Spleen (tissue), 7 donors: ENCODE measurements around the gene ARHGEF25.

ENCODE experiments used
- POLR2A ChIP-seq, 3 donors: fragments of 450-650 bp; IDR thresholded peaks; one replicate each; pipeline ENCODE4 v1.5.1; 2017; ENCODE audit warnings: antibody characterized with exemption in 3 of 3, mild to moderate bottlenecking in 1 of 3
- POLR2AphosphoS5 ChIP-seq, 3 donors: sonication (generic); formaldehyde crosslinking; IDR thresholded peaks; one replicate each; pipeline ENCODE4 v1.5.1; 2017; ENCODE audit warnings: antibody characterized with exemption in 3 of 3
- TF ChIP-seq, protein P1 (sequence below), 11 experiments: fragments of 200-600 bp in 7 of 11; fragments of 450-650 bp in 4 of 11; sonication (generic) in 4 of 11; IDR thresholded peaks in 8 of 11; conservative IDR thresholded peaks in 3 of 11; 1 replicate in 7 of 11; 2 replicates in 4 of 11; pipeline versions ENCODE4 v1.4.0 to v1.8.0; 2016 to 2021; ENCODE audit warnings: antibody characterized with exemption in 11 of 11, inconsistent platforms in 4 of 11, mild to moderate bottlenecking in 1 of 11
- donor health status: DM: no; HTN: no; CAD: no; lungs with moderate emphysema.
- donor health status: DM: no; HTN: no; CAD: no.
- donor health status: DM: no; HTN: no; CAD: no.

DNA sequence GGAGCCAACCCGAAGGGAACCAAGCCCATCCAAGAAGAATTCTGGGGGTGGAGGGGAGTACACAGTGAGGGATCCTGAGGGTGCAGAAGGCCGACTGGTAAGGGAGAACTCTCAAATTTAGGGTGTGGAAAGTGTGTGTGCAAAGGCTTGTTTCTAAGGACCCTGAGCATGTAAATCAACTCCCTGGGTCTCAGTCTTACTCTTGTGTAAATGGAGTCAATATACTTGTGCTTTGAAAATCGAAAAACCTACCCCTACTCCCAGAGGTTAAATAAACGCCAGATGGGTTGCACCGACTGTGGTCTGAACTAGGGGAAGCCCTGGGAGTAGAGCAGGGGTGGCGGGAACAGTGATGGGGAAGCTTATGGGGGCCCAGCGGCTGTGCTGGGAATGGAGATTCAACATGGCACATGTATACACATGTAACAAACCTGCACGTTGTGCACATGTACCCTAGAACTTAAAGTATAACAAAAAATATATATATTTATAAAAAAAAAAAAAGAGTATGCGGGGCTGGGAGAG lies 15.7 kb downstream of the ARHGEF25 start:
- TF ChIP-seq, protein P1, sequence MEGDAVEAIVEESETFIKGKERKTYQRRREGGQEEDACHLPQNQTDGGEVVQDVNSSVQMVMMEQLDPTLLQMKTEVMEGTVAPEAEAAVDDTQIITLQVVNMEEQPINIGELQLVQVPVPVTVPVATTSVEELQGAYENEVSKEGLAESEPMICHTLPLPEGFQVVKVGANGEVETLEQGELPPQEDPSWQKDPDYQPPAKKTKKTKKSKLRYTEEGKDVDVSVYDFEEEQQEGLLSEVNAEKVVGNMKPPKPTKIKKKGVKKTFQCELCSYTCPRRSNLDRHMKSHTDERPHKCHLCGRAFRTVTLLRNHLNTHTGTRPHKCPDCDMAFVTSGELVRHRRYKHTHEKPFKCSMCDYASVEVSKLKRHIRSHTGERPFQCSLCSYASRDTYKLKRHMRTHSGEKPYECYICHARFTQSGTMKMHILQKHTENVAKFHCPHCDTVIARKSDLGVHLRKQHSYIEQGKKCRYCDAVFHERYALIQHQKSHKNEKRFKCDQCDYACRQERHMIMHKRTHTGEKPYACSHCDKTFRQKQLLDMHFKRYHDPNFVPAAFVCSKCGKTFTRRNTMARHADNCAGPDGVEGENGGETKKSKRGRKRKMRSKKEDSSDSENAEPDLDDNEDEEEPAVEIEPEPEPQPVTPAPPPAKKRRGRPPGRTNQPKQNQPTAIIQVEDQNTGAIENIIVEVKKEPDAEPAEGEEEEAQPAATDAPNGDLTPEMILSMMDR (IDR thresholded peaks at IDR 0.05 in 8 of 11, conservative IDR thresholded peaks at IDR 0.05 in 3 of 11): no peak
- TF ChIP-seq POLR2AphosphoS5 (IDR thresholded peaks at IDR 0.05) (no peak), POLR2A (IDR thresholded peaks at IDR 0.05) (no peak)
